Stimulated activated CD8-positive, alpha-beta memory T cell treated with anti-CD3 and anti-CD28 coated beads, Interleukin-15, amount 100 ng/mL, for 48 hours (primary cell): ENCODE measurements around the gene PERCC1.
"Not testable (repeated sequence)": the region's sequence is repeated elsewhere in the genome, so short reads cannot be mapped to it uniquely, and the experiment has no call there.

ENCODE experiments used
- DNase-seq, 2 donors: peaks; one replicate each; pipeline ENCODE4 v3.0.0-alpha.2; 2020; ENCODE audit warnings: low read depth in 2 of 2

Gene PERCC1

GRCh38 chr16:1469141-1469540 lies 38.3 kb downstream of the PERCC1 start:
- not testable (repeated sequence) for DNase-seq

- DNase-seq: no peak
These were observed 38.9 kb downstream of the PERCC1 start for GRCh38 chr16:1469693-1470201.

- no peak for DNase-seq
These were observed 39.8 kb downstream of the PERCC1 start for GRCh38 chr16:1470481-1471251.

- no peak for DNase-seq
These were observed 40.8 kb downstream of the PERCC1 start for GRCh38 chr16:1471569-1472194.

GRCh38 chr16:1472974-1473373 lies 42.1 kb downstream of the PERCC1 start:
- DNase-seq: no peak

- no peak for DNase-seq
These were observed 43.4 kb downstream of the PERCC1 start for GRCh38 chr16:1474082-1474795.

- peak; percentile 86 to 87 for DNase-seq
These were observed 44.1 kb downstream of the PERCC1 start, which contains the start of gene CLCN7 for GRCh38 chr16:1474796-1475551. Gene CLCN7 (minus strand): TSS chr16:1475028. CDS start chr16:1474974, 54 bp downstream.

- no peak for DNase-seq
These were observed 44.8 kb downstream of the PERCC1 start for GRCh38 chr16:1475552-1476114.

- no peak for DNase-seq
These were observed 46.2 kb downstream of the PERCC1 start for GRCh38 chr16:1477033-1477432.

GRCh38 chr16:1478937-1479336 lies 48.1 kb downstream of the PERCC1 start:
- not testable (repeated sequence) for DNase-seq

- no peak for DNase-seq
These were observed 51.3 kb downstream of the PERCC1 start for GRCh38 chr16:1481906-1482835.
